ENCODE data around the gene FBXW11.

The FBXW11 gene

GRCh38 chr5:171899792-171900191 lies 106.6 kb downstream of the FBXW11 start:
- Mint-ChIP-seq H3K36me3 (ENCODE audit: low read depth) (peaks cover 31% of the 10 kb centered on the region), H3K27me3 (ENCODE audit: low read depth, poor library complexity) (no peaks in the 10 kb centered on the region), H3K27ac (no peak overlapping the region), H3K4me1 (peaks cover under 1% of the 10 kb centered on the region), H3K9me3 (no peaks in the 10 kb centered on the region), H3K4me3 (no peak overlapping the region)
- no peak for DNase-seq
- no peak for TF ChIP-seq CTCF (IDR thresholded peaks at IDR 0.05)

- Mint-ChIP-seq H3K4me3 (no peak overlapping the region), H3K27ac (no peak overlapping the region), H3K36me3 (ENCODE audit: low read depth) (peaks cover 28% of the 10 kb centered on the region), H3K9me3 (no peaks in the 10 kb centered on the region), H3K27me3 (ENCODE audit: low read depth, poor library complexity) (no peaks in the 10 kb centered on the region), H3K4me1 (peaks cover 6% of the 10 kb centered on the region)
- no peak for DNase-seq
- no peak for TF ChIP-seq CTCF (IDR thresholded peaks at IDR 0.05)
Measured at GRCh38 chr5:171898879-171899278, 107.6 kb downstream of the FBXW11 start.

- Mint-ChIP-seq H3K27ac (no peak overlapping the region), H3K4me3 (no peak overlapping the region), H3K27me3 (ENCODE audit: low read depth, poor library complexity) (no peaks in the 10 kb centered on the region), H3K4me1 (peaks cover 6% of the 10 kb centered on the region), H3K9me3 (no peaks in the 10 kb centered on the region), H3K36me3 (ENCODE audit: low read depth) (peaks cover 23% of the 10 kb centered on the region)
- TF ChIP-seq CTCF (IDR thresholded peaks at IDR 0.05), result no peak
- DNase-seq, result no peak
Measured at GRCh38 chr5:171898386-171898785, 108.1 kb downstream of the FBXW11 start.

- H3K36me3 Mint-ChIP-seq (ENCODE audit: low read depth), result peaks cover 20% of the 10 kb centered on the region
- peaks cover 6% of the 10 kb centered on the region for H3K4me1 Mint-ChIP-seq
- no peaks in the 10 kb centered on the region for H3K27me3 Mint-ChIP-seq (ENCODE audit: low read depth, poor library complexity)
- no peak for TF ChIP-seq CTCF (IDR thresholded peaks at IDR 0.05)
- no peaks in the 10 kb centered on the region for H3K9me3 Mint-ChIP-seq
- no peak overlapping the region for H3K27ac Mint-ChIP-seq
- H3K4me3 Mint-ChIP-seq, result no peak overlapping the region
- no peak for DNase-seq
Measured at GRCh38 chr5:171897231-171897630, 109.2 kb downstream of the FBXW11 start.

GRCh38 chr5:171895081-171895480 lies 111.4 kb downstream of the FBXW11 start:
- H3K4me1 Mint-ChIP-seq, result peaks cover 6% of the 10 kb centered on the region
- H3K27me3 Mint-ChIP-seq (ENCODE audit: low read depth, poor library complexity), result no peaks in the 10 kb centered on the region
- peaks cover 31% of the 10 kb centered on the region for H3K36me3 Mint-ChIP-seq (ENCODE audit: low read depth)
- H3K4me3 Mint-ChIP-seq, result no peak overlapping the region
- H3K27ac Mint-ChIP-seq, result no peak overlapping the region
- TF ChIP-seq CTCF (IDR thresholded peaks at IDR 0.05), result no peak
- no peak for DNase-seq
- no peaks in the 10 kb centered on the region for H3K9me3 Mint-ChIP-seq

GRCh38 chr5:171893290-171893886 lies 113.0 kb downstream of the FBXW11 start:
- H3K27me3 Mint-ChIP-seq (ENCODE audit: low read depth, poor library complexity), result no peaks in the 10 kb centered on the region

More at GRCh38 chr5:171893290-171893886, 113.0 kb downstream of the FBXW11 start:
- Mint-ChIP-seq H3K9me3 (no peaks in the 10 kb centered on the region), H3K4me3 (no peak overlapping the region), H3K4me1 (peaks cover 6% of the 10 kb centered on the region), H3K27ac (no peak overlapping the region), H3K36me3 (ENCODE audit: low read depth) (peaks cover 33% of the 10 kb centered on the region)
- DNase-seq, result no peak
- no peak for TF ChIP-seq CTCF (IDR thresholded peaks at IDR 0.05)
